Measurements from ENCODE around the gene SCYGR3.

The SCYGR3 gene

GRCh38 chr2:227615906-227616305, 1.3 kb upstream of the SCYGR3 start:
- no peak for DNase-seq (ENCODE audit: extremely low read depth, low read depth)
- no peak for TF ChIP-seq CTCF (IDR thresholded peaks at IDR 0.05; ENCODE audit: low read depth, low read length, missing control alignments)
- no peak overlapping the region for H3K4me3 ChIP-seq (replicated peaks; ENCODE audit: low read depth, low read length)

GRCh38 chr2:227615181-227615580, 541 bp upstream of the SCYGR3 start:
- H3K4me3 ChIP-seq (replicated peaks; ENCODE audit: low read depth, low read length), result no peak overlapping the region
- TF ChIP-seq CTCF (IDR thresholded peaks at IDR 0.05; ENCODE audit: low read depth, low read length, missing control alignments), result no peak
- no peak for DNase-seq (ENCODE audit: extremely low read depth, low read depth)

- no peak for DNase-seq (ENCODE audit: extremely low read depth, low read depth)
- no peak overlapping the region for H3K4me3 ChIP-seq (replicated peaks; ENCODE audit: low read depth, low read length)
- TF ChIP-seq CTCF (IDR thresholded peaks at IDR 0.05; ENCODE audit: low read depth, low read length, missing control alignments), result no peak
Observed at GRCh38 chr2:227614246-227614645, 394 bp downstream of the SCYGR3 start.

- no peak for DNase-seq (ENCODE audit: extremely low read depth, low read depth)
- H3K4me3 ChIP-seq (replicated peaks; ENCODE audit: low read depth, low read length), result no peak overlapping the region
Observed at GRCh38 chr2:227613272-227613660, 1.4 kb downstream of the SCYGR3 start.

GRCh38 chr2:227612546-227613271, 1.9 kb downstream of the SCYGR3 start:
- DNase-seq (ENCODE audit: extremely low read depth, low read depth), result no peak
- H3K4me3 ChIP-seq (replicated peaks; ENCODE audit: low read depth, low read length), result no peak overlapping the region
- TF ChIP-seq CTCF (IDR thresholded peaks at IDR 0.05; ENCODE audit: low read depth, low read length, missing control alignments), result no peak

More at GRCh38 chr2:227613272-227613660, 1.4 kb downstream of the SCYGR3 start:
- no peak for TF ChIP-seq CTCF (IDR thresholded peaks at IDR 0.05; ENCODE audit: low read depth, low read length, missing control alignments)

GRCh38 chr2:227610123-227610522, 4.5 kb downstream of the SCYGR3 start:
- no peak for DNase-seq (ENCODE audit: extremely low read depth, low read depth)
- H3K4me3 ChIP-seq (replicated peaks; ENCODE audit: low read depth, low read length), result no peak overlapping the region
- TF ChIP-seq CTCF (IDR thresholded peaks at IDR 0.05; ENCODE audit: low read depth, low read length, missing control alignments), result no peak
